ENCODE measurements around the gene PRSS57.

The PRSS57 gene

GRCh38 chr19:639253-640160 lies 55.7 kb downstream of the PRSS57 start, which contains the start of gene FGF22:
Gene FGF22, plus strand, starts transcription at chr19:639879. Its CDS starts 47 bp downstream, at chr19:639926.
- peak within 1 kb of the TSS; percentile 68 to 71 for H3K27ac ChIP-seq
- H3K4me3 ChIP-seq = peak within 1 kb of the TSS; percentile 52 to 67
- H3K9me3 ChIP-seq = no peaks in the 10 kb centered on the region
- TF ChIP-seq CTCF (IDR thresholded peaks at IDR 0.05) = no peak
- intact Hi-C loops (cut with DNase I; ENCODE audit: low total_unique reads) = no loop called here
- DNase-seq = peak; percentile 92 to 97
- H3K36me3 ChIP-seq = peaks cover 0 to 1% (median 0%) of the 10 kb centered on the region in 3 donors
- H3K4me1 ChIP-seq = peaks cover 0 to 28% (median 14%) of the 10 kb centered on the region in 4 donors
- H3K27me3 ChIP-seq = no peaks in the 10 kb centered on the region

GRCh38 chr19:638906-639252 lies 56.4 kb downstream of the PRSS57 start:
- Histone ChIP-seq H3K4me3 (peak overlapping the region; percentile 52 to 67), H3K36me3 (no peaks in the 10 kb centered on the region), H3K27me3 (no peaks in the 10 kb centered on the region), H3K4me1 (peaks cover 0 to 34% (median 20%) of the 10 kb centered on the region in 4 donors), H3K27ac (peak overlapping the region; percentile 68 to 71), H3K9me3 (no peaks in the 10 kb centered on the region)
- intact Hi-C loops (cut with DNase I; ENCODE audit: low total_unique reads) = no loop called here
- TF ChIP-seq CTCF (IDR thresholded peaks at IDR 0.05) = no peak
- no peak for DNase-seq

All from tibial artery (tissue), 4 donors.